PC-3 (cell line): ENCODE measurements around the gene CSF1. TPM values are rescaled to one million over a fixed set of nuclear protein-coding genes. Genes with fewer than 3 reads are reported as not detected.

Experiments
- ATAC-seq: fragments of 200-7000 bp; cut with Tn5 transposase; 2 replicates; pipeline ENCODE4 v1.9.1; 2020; ENCODE audit warnings: mild to moderate bottlenecking, moderate library complexity
- BruUV-seq: library from RNA; stranded (reverse); fragments of 400-500 nt; replicated peaks from 2 replicates; lab custom pipeline; 2021; lab: Mats Ljungman, UMichigan
- CTCF ChIA-PET: fragments of 300-600 bp; sonication (Branson Sonifier 250); formaldehyde crosslinking; loops from one replicate; lab custom pipeline; 2022; ENCODE audit warnings: antibody characterized with exemption; lab: Charles Lee
- POLR2A ChIA-PET: fragments of 300-600 bp; sonication (Branson Sonifier 250); formaldehyde crosslinking; loops from one replicate; lab custom pipeline; 2022; ENCODE audit warnings: antibody characterized with exemption; ENCODE audit not compliant: unreplicated experiment; lab: Charles Lee
- DNase-seq: peaks from one replicate; pipeline ENCODE4 v3.0.0-alpha.2; 2015
- H2AFZ ChIP-seq: fragments of 300-600 bp; sonication (generic); 2 replicates; pipeline ENCODE4 v1.6.0; 2016; ENCODE audit warnings: antibody characterized with exemption, low read length
- H3F3A ChIP-seq: fragments of 300-600 bp; sonication (generic); one replicate; pipeline ENCODE4 v1.6.0; 2017; ENCODE audit warnings: antibody characterized with exemption, low read length, control low read depth, mild to moderate bottlenecking; ENCODE audit not compliant: unreplicated experiment
- H3K27ac ChIP-seq: fragments of 300-600 bp; sonication (generic); 2 replicates; pipeline ENCODE4 v1.5.1; 2016; ENCODE audit warnings: mild to moderate bottlenecking, low read length
- H3K27me3 ChIP-seq: fragments of 300-600 bp; sonication (generic); 2 replicates; pipeline ENCODE4 v1.6.1; 2016; ENCODE audit warnings: low read length, mixed read lengths
- H3K36me3 ChIP-seq: fragments of 300-600 bp; sonication (generic); 2 replicates; pipeline ENCODE4 v1.6.1; 2016; ENCODE audit warnings: low read depth, mixed run types, low read length, mixed read lengths
- H3K4me1 ChIP-seq: fragments of 300-600 bp; sonication (generic); 2 replicates; pipeline ENCODE4 v1.5.1; 2016; ENCODE audit warnings: low read length; ENCODE audit not compliant: insufficient read depth
- H3K4me2 ChIP-seq: fragments of 300-600 bp; sonication (generic); 2 replicates; pipeline ENCODE4 v1.6.0; 2016; ENCODE audit warnings: low read length
- H3K4me3 ChIP-seq: fragments of 300-600 bp; sonication (generic); 2 replicates; pipeline ENCODE4 v1.5.1; 2016; ENCODE audit warnings: mild to moderate bottlenecking, low read length, mixed read lengths
- H3K79me2 ChIP-seq: fragments of 300-600 bp; sonication (generic); 2 replicates; pipeline ENCODE4 v1.6.1; 2017; ENCODE audit warnings: low read length, mixed read lengths
- H3K9ac ChIP-seq: fragments of 300-600 bp; sonication (generic); 2 replicates; pipeline ENCODE4 v1.6.0; 2016; ENCODE audit warnings: mild to moderate bottlenecking, low read length
- H3K9me2 ChIP-seq: fragments of 300-600 bp; sonication (generic); replicated peaks from 2 replicates; pipeline ENCODE4 v1.6.1; 2016; ENCODE audit warnings: mixed run types, low read length, mixed read lengths
- H3K9me3 ChIP-seq: fragments of 300-600 bp; sonication (generic); 2 replicates; pipeline ENCODE4 v1.6.1; 2016; ENCODE audit warnings: low read length, mixed read lengths
- H4K20me1 ChIP-seq: fragments of 300-600 bp; sonication (generic); 2 replicates; pipeline ENCODE4 v1.6.1; 2016; ENCODE audit warnings: low read length, mixed read lengths
- EZH2 ChIP-seq: fragments of 300-600 bp; sonication (generic); IDR thresholded peaks from one replicate; pipeline ENCODE4 v1.6.1; 2017; ENCODE audit warnings: antibody characterized with exemption, mild to moderate bottlenecking, low read length; ENCODE audit not compliant: unreplicated experiment
- EZH2phosphoT487 ChIP-seq: fragments of 300-600 bp; sonication (generic); IDR thresholded peaks from 2 replicates; pipeline ENCODE4 v1.6.1; 2018; ENCODE audit warnings: mild to moderate bottlenecking, antibody characterized with exemption, low read length, borderline replicate concordance
- intact Hi-C: fragments of 100-400 bp; cut with micrococcal nuclease; formaldehyde crosslinking; loops from 2 replicates; pipeline ENCODE4 v1.9.0; 2023
- total RNA-seq: library from RNA; depleted of rRNA; stranded (reverse); fragments of >200 nt; gene quantifications from 2 replicates; pipeline ENCODE4 v1.2.3, GENCODE V29; 2014
- TF ChIP-seq, protein P1 (sequence below): fragments of 300-600 bp; sonication (generic); conservative IDR thresholded peaks from 2 replicates; pipeline ENCODE4 v1.5.1; 2017; ENCODE audit warnings: antibody characterized with exemption, low read depth, mild to moderate bottlenecking, low read length

The CSF1 gene
- total RNA-seq, 1 experiment from 2014 or later = 2.0 TPM

DNA sequence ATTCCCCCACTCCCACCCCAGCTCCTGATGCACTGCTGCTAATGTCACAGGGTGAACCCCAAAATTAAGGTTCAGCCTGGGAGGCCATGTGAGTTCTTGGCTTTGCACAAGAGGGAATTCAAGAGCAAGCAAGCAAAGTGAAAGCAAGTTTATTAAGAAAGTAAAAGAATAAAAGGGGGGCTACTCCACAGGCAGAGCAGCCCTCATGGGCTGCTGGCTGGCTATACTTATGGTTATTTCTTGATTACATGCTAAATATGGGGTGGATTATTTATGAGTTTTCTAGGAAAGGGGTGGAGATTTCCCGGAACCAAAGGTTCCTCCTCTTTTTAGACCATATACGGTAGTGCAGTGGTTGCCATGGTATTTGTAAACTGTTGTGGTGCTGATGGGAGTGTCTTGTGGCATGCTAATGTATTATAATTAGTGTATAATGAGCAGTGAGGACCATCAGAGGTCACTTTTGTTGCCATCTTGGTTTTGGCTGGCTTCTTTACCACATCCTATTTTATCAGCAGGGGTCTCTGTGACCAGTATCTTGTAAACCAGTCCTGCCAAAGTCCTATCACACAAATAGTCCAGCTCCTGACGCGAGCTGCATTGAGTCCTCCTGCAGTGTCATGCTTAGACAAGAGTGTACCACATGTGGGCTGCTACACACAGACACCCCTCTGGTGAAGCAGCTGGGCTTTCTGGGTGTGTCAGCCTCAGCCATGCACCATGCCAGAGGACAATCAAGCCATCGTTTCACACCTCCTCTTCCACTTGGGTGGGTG is 46.4 kb upstream of the CSF1 start:
- Histone ChIP-seq H3K9me3 (no peaks in the 10 kb centered on the region), H3K27ac (no peak overlapping the region), H3K9me2 (no peaks in the 10 kb centered on the region), H2AFZ (no peak overlapping the region), H3K4me3 (no peak overlapping the region), H3K4me1 (no peaks in the 10 kb centered on the region), H3K4me2 (no peak overlapping the region), H3K79me2 (no peaks in the 10 kb centered on the region), H3F3A (no peaks in the 10 kb centered on the region), H4K20me1 (no peaks in the 10 kb centered on the region), H3K27me3 (no peaks in the 10 kb centered on the region), H3K36me3 (no peaks in the 10 kb centered on the region), H3K9ac (no peak overlapping the region)
- TF ChIP-seq EZH2phosphoT487 (no peak), EZH2 (no peak)
- TF ChIP-seq, protein P1, sequence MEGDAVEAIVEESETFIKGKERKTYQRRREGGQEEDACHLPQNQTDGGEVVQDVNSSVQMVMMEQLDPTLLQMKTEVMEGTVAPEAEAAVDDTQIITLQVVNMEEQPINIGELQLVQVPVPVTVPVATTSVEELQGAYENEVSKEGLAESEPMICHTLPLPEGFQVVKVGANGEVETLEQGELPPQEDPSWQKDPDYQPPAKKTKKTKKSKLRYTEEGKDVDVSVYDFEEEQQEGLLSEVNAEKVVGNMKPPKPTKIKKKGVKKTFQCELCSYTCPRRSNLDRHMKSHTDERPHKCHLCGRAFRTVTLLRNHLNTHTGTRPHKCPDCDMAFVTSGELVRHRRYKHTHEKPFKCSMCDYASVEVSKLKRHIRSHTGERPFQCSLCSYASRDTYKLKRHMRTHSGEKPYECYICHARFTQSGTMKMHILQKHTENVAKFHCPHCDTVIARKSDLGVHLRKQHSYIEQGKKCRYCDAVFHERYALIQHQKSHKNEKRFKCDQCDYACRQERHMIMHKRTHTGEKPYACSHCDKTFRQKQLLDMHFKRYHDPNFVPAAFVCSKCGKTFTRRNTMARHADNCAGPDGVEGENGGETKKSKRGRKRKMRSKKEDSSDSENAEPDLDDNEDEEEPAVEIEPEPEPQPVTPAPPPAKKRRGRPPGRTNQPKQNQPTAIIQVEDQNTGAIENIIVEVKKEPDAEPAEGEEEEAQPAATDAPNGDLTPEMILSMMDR = no peak
- no TSS peak for BruUV-seq
- ATAC-seq (no peak), DNase-seq (no peak)
- POLR2A ChIA-PET = interaction anchor here (0.6 kb wide), 1 partner anchor 7 kb away, joined by 3 read pairs; no protein-coding TSS in a partner anchor
- CTCF ChIA-PET = no interaction called here
- intact Hi-C loops = no loop called here

- no peaks in the 10 kb centered on the region for H3K79me2 ChIP-seq
- no peak for ATAC-seq
- no peak overlapping the region for H2AFZ ChIP-seq
- TF ChIP-seq EZH2 (no peak), EZH2phosphoT487 (no peak)
- TF ChIP-seq, protein P1 = no peak
- H3F3A ChIP-seq = no peaks in the 10 kb centered on the region
- H3K9me2 ChIP-seq = no peaks in the 10 kb centered on the region
- ChIA-PET CTCF (no interaction called here), POLR2A (no interaction called here)
- H3K4me2 ChIP-seq = no peak overlapping the region
- no peaks in the 10 kb centered on the region for H3K36me3 ChIP-seq
- BruUV-seq = no TSS peak
- DNase-seq = no peak
- H3K9me3 ChIP-seq = no peaks in the 10 kb centered on the region
- no peak overlapping the region for H3K9ac ChIP-seq
- H3K27me3 ChIP-seq = no peaks in the 10 kb centered on the region
- no peaks in the 10 kb centered on the region for H3K4me1 ChIP-seq
- H4K20me1 ChIP-seq = no peaks in the 10 kb centered on the region
- intact Hi-C loops = no loop called here
- H3K27ac ChIP-seq = no peak overlapping the region
- no peak overlapping the region for H3K4me3 ChIP-seq
These were observed 45.6 kb upstream of the CSF1 start for GRCh38 chr1:109864930-109865612.

GRCh38 chr1:109866071-109866470 is 44.6 kb upstream of the CSF1 start:
- no peaks in the 10 kb centered on the region for H3K36me3 ChIP-seq
- no TSS peak for BruUV-seq
- no peak overlapping the region for H3K27ac ChIP-seq
- CTCF ChIA-PET = interaction anchor here (0.5 kb wide), 1 partner anchor 85 kb away, joined by 3 read pairs; no protein-coding TSS in a partner anchor
- no peaks in the 10 kb centered on the region for H3F3A ChIP-seq
- no peak overlapping the region for H3K4me3 ChIP-seq
- H4K20me1 ChIP-seq = no peaks in the 10 kb centered on the region
- H2AFZ ChIP-seq = no peak overlapping the region
- H3K9ac ChIP-seq = no peak overlapping the region
- no peak for DNase-seq
- intact Hi-C loops = no loop called here
- POLR2A ChIA-PET = no interaction called here
- H3K79me2 ChIP-seq = no peaks in the 10 kb centered on the region
- TF ChIP-seq EZH2 (no peak), EZH2phosphoT487 (no peak)
- TF ChIP-seq, protein P1 = no peak
- H3K27me3 ChIP-seq = no peaks in the 10 kb centered on the region
- no peaks in the 10 kb centered on the region for H3K4me1 ChIP-seq
- ATAC-seq = no peak
- no peaks in the 10 kb centered on the region for H3K9me2 ChIP-seq
- H3K4me2 ChIP-seq = no peak overlapping the region
- no peaks in the 10 kb centered on the region for H3K9me3 ChIP-seq
